ENCODE measurements around the gene SRP72. TPM values are rescaled to one million over a fixed set of nuclear protein-coding genes. Genes with fewer than 3 reads are reported as not detected.
A peak's percentile ranks its signal among the peaks of the same experiment; 100 is the strongest.

SRP72 gene
- 114 to 121 TPM (median 116 TPM) in 3 replicates for total RNA-seq

- TF ChIP-seq CTCF (IDR thresholded peaks at IDR 0.05; ENCODE audit: unreplicated experiment), result no peak
- peak; percentile 85 to 91 for DNase-seq (ENCODE audit: low spot score in 2 of 2, unreplicated experiment in 2 of 2)
- Mint-ChIP-seq H3K27ac (peak within 1 kb of the TSS; percentile 96), H3K36me3 (peaks cover 8% of the 10 kb centered on the region), H3K4me3 (peak within 1 kb of the TSS; percentile 85), H3K27me3 (ENCODE audit: low read depth) (no peaks in the 10 kb centered on the region), H3K9me3 (no peaks in the 10 kb centered on the region), H3K4me1 (peaks cover 42% of the 10 kb centered on the region)
Measured at GRCh38 chr4:56467284-56468096, at the start of gene SRP72. Gene SRP72, plus strand, starts transcription at chr4:56467617. Its CDS starts 19 bp downstream, at chr4:56467636.

GRCh38 chr4:56424176-56424575, 43.2 kb upstream of the SRP72 start:
- Mint-ChIP-seq H3K9me3 (peaks cover 5% of the 10 kb centered on the region), H3K4me1 (peaks cover 8% of the 10 kb centered on the region), H3K36me3 (peaks cover 6% of the 10 kb centered on the region), H3K4me3 (no peak overlapping the region), H3K27me3 (ENCODE audit: low read depth) (no peaks in the 10 kb centered on the region), H3K27ac (no peak overlapping the region)
- TF ChIP-seq CTCF (IDR thresholded peaks at IDR 0.05; ENCODE audit: unreplicated experiment), result no peak
- DNase-seq (ENCODE audit: low spot score in 2 of 2, unreplicated experiment in 2 of 2), result no peak

- no peak overlapping the region for H3K27ac Mint-ChIP-seq
Measured at GRCh38 chr4:56424697-56425514, 42.5 kb upstream of the SRP72 start.

GRCh38 chr4:56425518-56425917, 41.9 kb upstream of the SRP72 start:
- DNase-seq (ENCODE audit: low spot score in 2 of 2, unreplicated experiment in 2 of 2), result no peak
- H3K36me3 Mint-ChIP-seq, result peaks cover 6% of the 10 kb centered on the region
- peaks cover 5% of the 10 kb centered on the region for H3K9me3 Mint-ChIP-seq
- no peaks in the 10 kb centered on the region for H3K27me3 Mint-ChIP-seq (ENCODE audit: low read depth)
- no peak for TF ChIP-seq CTCF (IDR thresholded peaks at IDR 0.05; ENCODE audit: unreplicated experiment)
- no peak overlapping the region for H3K27ac Mint-ChIP-seq
- no peak overlapping the region for H3K4me3 Mint-ChIP-seq
- H3K4me1 Mint-ChIP-seq, result peaks cover 8% of the 10 kb centered on the region

More at GRCh38 chr4:56424697-56425514, 42.5 kb upstream of the SRP72 start:
- TF ChIP-seq CTCF (IDR thresholded peaks at IDR 0.05; ENCODE audit: unreplicated experiment), result peak; percentile 77
- Mint-ChIP-seq H3K4me1 (peaks cover 8% of the 10 kb centered on the region), H3K4me3 (no peak overlapping the region), H3K27me3 (ENCODE audit: low read depth) (no peaks in the 10 kb centered on the region), H3K9me3 (peaks cover 5% of the 10 kb centered on the region), H3K36me3 (peaks cover 6% of the 10 kb centered on the region)
- no peak for DNase-seq (ENCODE audit: low spot score in 2 of 2, unreplicated experiment in 2 of 2)

- Mint-ChIP-seq H3K4me3 (no peak overlapping the region), H3K4me1 (peaks cover 10% of the 10 kb centered on the region), H3K36me3 (peaks cover 6% of the 10 kb centered on the region), H3K27me3 (ENCODE audit: low read depth) (no peaks in the 10 kb centered on the region), H3K9me3 (peaks cover 5% of the 10 kb centered on the region), H3K27ac (no peak overlapping the region)
- no peak for TF ChIP-seq CTCF (IDR thresholded peaks at IDR 0.05; ENCODE audit: unreplicated experiment)
- DNase-seq (ENCODE audit: low spot score in 2 of 2, unreplicated experiment in 2 of 2), result no peak
Measured at GRCh38 chr4:56426273-56426672, 41.1 kb upstream of the SRP72 start.

Data from mesothelial cell of epicardium (in vitro differentiated cells).